ENCODE data around the gene XRCC3. TPM values are rescaled to one million over a fixed set of nuclear protein-coding genes. Genes with fewer than 3 reads are reported as not detected.

The XRCC3 gene
- total and polyA plus RNA-seq, 2 donors (not counting 3 experiments of a cell fraction or from before 2014, with no cell fraction given) = 13.6 to 27.2 TPM

DNA sequence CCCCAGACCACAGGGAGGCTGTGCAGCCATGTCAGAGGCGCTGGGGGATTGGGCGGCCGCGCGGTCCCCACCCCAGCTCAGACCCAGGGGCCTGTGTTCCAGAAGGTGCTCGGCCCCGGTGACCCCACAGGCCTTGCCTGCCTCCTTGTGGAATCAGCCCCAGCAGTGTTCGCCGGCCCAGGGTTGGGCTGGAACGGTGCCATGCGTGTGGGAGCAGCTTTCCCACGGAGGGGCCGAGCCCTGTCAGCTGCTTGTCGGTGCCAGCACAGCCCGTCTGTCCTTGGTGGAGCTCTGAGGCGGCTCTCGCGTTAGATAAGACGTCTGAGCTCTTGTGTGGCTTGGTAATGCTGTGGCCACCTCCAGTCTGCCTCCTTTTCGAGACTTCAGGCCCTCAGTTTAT, 8.9 kb upstream of the XRCC3 start:
- H4K20me1 ChIP-seq (replicated peaks; ENCODE audit: control insufficient read depth, extremely low read depth, insufficient read depth, low read length) = no peaks in the 10 kb centered on the region
- H3K27me3 ChIP-seq (ENCODE audit: control insufficient read depth in 2 of 2, insufficient read depth in 2 of 2, low read length in 2 of 2) = no peaks in the 10 kb centered on the region
- no peak overlapping the region for H3K4me3 ChIP-seq (replicated peaks in 1 of 3; ENCODE audit: insufficient read depth in 1 of 3, low read depth in 1 of 3, low read length in 3 of 3)
- H3K36me3 ChIP-seq (ENCODE audit: control insufficient read depth in 2 of 2, extremely low read depth in 1 of 2, insufficient read depth in 2 of 2, low read length in 2 of 2) = peaks cover 0 to 4% of the 10 kb centered on the region in 2 experiments
- dilution Hi-C loops (cut with MboI; ENCODE audit: extremely low pct_ligation_motif_present, low sequenced_read_pairs) = no loop called here
- no peaks in the 10 kb centered on the region for H3K4me1 ChIP-seq (ENCODE audit: control insufficient read depth, extremely low read depth, insufficient read depth, low read length)
- no peak overlapping the region for H2AFZ ChIP-seq (ENCODE audit: low read depth, low read length)
- no peaks in the 10 kb centered on the region for H3K9me3 ChIP-seq (replicated peaks; ENCODE audit: control insufficient read depth, insufficient read depth, low read length)
- ChIA-PET CTCF (interaction anchor here (1.2 to 1.5 kb wide), 2 partner anchors 15 to 19 kb away, joined by 3 to 4 read pairs; no protein-coding TSS in a partner anchor), POLR2A (no interaction called here)
- intact Hi-C loops (cut with micrococcal nuclease) = no loop called here
- BruUV-seq (replicated peaks) = no TSS peak
- H3K9me1 ChIP-seq (replicated peaks; ENCODE audit: control insufficient read depth, extremely low read depth, insufficient read depth, low read length) = no peaks in the 10 kb centered on the region
- TF ChIP-seq MYC (IDR thresholded peaks at IDR 0.05; ENCODE audit: low read depth, low read length) (no peak), GATA2 (IDR thresholded peaks at IDR 0.05; ENCODE audit: insufficient read depth, insufficient read length, low read depth, low read length) (no peak), FOS (IDR thresholded peaks at IDR 0.05; ENCODE audit: borderline replicate concordance, insufficient read depth, low read length) (no peak), EZH2 (IDR thresholded peaks at IDR 0.05; ENCODE audit: borderline replicate concordance, low read depth, low read length, severe bottlenecking) (no peak), POLR2AphosphoS5 (IDR thresholded peaks at IDR 0.05; ENCODE audit: insufficient read depth, low read depth, low read length) (no peak), POLR2A (IDR thresholded peaks at IDR 0.05; ENCODE audit: low read depth, low read length) (no peak), JUN (IDR thresholded peaks at IDR 0.05; ENCODE audit: borderline replicate concordance, insufficient read depth, insufficient read length, low read depth) (no peak)
- TF ChIP-seq, protein P1, sequence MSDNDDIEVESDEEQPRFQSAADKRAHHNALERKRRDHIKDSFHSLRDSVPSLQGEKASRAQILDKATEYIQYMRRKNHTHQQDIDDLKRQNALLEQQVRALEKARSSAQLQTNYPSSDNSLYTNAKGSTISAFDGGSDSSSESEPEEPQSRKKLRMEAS (IDR thresholded peaks at IDR 0.05; ENCODE audit: insufficient read depth, insufficient read length) = no peak
- TF ChIP-seq, protein P2, sequence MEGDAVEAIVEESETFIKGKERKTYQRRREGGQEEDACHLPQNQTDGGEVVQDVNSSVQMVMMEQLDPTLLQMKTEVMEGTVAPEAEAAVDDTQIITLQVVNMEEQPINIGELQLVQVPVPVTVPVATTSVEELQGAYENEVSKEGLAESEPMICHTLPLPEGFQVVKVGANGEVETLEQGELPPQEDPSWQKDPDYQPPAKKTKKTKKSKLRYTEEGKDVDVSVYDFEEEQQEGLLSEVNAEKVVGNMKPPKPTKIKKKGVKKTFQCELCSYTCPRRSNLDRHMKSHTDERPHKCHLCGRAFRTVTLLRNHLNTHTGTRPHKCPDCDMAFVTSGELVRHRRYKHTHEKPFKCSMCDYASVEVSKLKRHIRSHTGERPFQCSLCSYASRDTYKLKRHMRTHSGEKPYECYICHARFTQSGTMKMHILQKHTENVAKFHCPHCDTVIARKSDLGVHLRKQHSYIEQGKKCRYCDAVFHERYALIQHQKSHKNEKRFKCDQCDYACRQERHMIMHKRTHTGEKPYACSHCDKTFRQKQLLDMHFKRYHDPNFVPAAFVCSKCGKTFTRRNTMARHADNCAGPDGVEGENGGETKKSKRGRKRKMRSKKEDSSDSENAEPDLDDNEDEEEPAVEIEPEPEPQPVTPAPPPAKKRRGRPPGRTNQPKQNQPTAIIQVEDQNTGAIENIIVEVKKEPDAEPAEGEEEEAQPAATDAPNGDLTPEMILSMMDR (IDR thresholded peaks at IDR 0.05; ENCODE audit: extremely low read depth in 1 of 2, insufficient read depth in 1 of 2, low read depth in 1 of 2, low read length in 2 of 2) = no peak
- FAIRE-seq = no peak
- peak; percentile 21 for DNase-seq (ENCODE audit: low read depth, low spot score)
- H3K4me2 ChIP-seq (ENCODE audit: insufficient read depth, low read length) = no peak overlapping the region
- no peak overlapping the region for H3K9ac ChIP-seq (replicated peaks; ENCODE audit: extremely low read depth, insufficient read depth, low read length)
- no peak overlapping the region for H3K27ac ChIP-seq (ENCODE audit: insufficient read depth, low read depth, low read length)
- peaks cover 56% of the 10 kb centered on the region for H3K79me2 ChIP-seq (ENCODE audit: control insufficient read depth, insufficient read depth, low read length)

Measured in endothelial cell of umbilical vein (primary cell).